ENCODE data around the gene VSX1. TPM values are rescaled to one million over a fixed set of nuclear protein-coding genes. Genes with fewer than 3 reads are reported as not detected.

Gene VSX1
- total and polyA plus RNA-seq, 4 donors, result 0.03 to 0.08 TPM; not detected in 2

DNA sequence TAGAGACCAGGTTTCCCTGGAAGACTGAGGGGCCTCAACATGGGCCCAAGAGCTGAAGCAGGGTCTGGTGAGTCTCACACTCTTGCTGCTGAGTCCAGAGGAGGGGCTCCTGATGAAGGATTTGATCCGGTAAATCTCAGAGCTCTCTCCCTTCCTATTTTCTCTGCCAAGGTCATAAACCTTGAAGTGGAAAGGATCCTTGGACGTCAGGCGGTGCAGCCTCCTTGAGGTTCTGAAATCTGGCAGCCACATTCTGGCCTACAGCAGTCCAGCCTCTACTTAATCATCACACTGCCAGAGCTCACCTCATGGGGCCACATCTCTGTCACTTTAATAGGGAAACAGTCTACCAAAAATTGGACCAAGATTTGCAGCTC lies 48.0 kb downstream of the VSX1 start:
- Histone ChIP-seq H3K36me3 (ENCODE audit: control insufficient read depth in 4 of 4, insufficient read depth in 3 of 4, low read depth in 1 of 4, low read length in 3 of 4) (no peaks in the 10 kb centered on the region), H3K9me3 (ENCODE audit: control insufficient read depth in 4 of 4, low read length in 3 of 4) (no peaks in the 10 kb centered on the region), H3K27me3 (ENCODE audit: control insufficient read depth in 4 of 4, insufficient read depth in 4 of 4, low read length in 3 of 4) (no peaks in the 10 kb centered on the region), H3K4me3 (ENCODE audit: low read depth in 1 of 3, low read length in 3 of 3) (no peak overlapping the region), H3K9ac (ENCODE audit: low read depth in 1 of 2, low read length in 2 of 2) (no peak overlapping the region), H3K27ac (ENCODE audit: low read depth in 1 of 2, low read length in 2 of 2) (no peak overlapping the region), H3K4me1 (ENCODE audit: control insufficient read depth in 4 of 4, insufficient read depth in 4 of 4, low read length in 3 of 4) (peaks cover 0 to 20% (median 8%) of the 10 kb centered on the region in 4 donors)
- no peak for DNase-seq (ENCODE audit: low spot score)
- WGBS, result 86% methylated on average over 3 of the region's 3 CpGs
- TF ChIP-seq, protein P1, sequence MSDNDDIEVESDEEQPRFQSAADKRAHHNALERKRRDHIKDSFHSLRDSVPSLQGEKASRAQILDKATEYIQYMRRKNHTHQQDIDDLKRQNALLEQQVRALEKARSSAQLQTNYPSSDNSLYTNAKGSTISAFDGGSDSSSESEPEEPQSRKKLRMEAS (IDR thresholded peaks at IDR 0.05), result no peak
- no peak for TF ChIP-seq GABPA (IDR thresholded peaks at IDR 0.05 in 1 of 2, conservative IDR thresholded peaks at IDR 0.05 in 1 of 2)
- no peak for TF ChIP-seq JUND (IDR thresholded peaks at IDR 0.05)
- TF ChIP-seq, protein P2, sequence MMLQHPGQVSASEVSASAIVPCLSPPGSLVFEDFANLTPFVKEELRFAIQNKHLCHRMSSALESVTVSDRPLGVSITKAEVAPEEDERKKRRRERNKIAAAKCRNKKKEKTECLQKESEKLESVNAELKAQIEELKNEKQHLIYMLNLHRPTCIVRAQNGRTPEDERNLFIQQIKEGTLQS (IDR thresholded peaks at IDR 0.05), result no peak
- TF ChIP-seq HNF4G (IDR thresholded peaks at IDR 0.05), result no peak
- no peak for TF ChIP-seq SP1 (IDR thresholded peaks at IDR 0.05)
- TF ChIP-seq, protein P3, sequence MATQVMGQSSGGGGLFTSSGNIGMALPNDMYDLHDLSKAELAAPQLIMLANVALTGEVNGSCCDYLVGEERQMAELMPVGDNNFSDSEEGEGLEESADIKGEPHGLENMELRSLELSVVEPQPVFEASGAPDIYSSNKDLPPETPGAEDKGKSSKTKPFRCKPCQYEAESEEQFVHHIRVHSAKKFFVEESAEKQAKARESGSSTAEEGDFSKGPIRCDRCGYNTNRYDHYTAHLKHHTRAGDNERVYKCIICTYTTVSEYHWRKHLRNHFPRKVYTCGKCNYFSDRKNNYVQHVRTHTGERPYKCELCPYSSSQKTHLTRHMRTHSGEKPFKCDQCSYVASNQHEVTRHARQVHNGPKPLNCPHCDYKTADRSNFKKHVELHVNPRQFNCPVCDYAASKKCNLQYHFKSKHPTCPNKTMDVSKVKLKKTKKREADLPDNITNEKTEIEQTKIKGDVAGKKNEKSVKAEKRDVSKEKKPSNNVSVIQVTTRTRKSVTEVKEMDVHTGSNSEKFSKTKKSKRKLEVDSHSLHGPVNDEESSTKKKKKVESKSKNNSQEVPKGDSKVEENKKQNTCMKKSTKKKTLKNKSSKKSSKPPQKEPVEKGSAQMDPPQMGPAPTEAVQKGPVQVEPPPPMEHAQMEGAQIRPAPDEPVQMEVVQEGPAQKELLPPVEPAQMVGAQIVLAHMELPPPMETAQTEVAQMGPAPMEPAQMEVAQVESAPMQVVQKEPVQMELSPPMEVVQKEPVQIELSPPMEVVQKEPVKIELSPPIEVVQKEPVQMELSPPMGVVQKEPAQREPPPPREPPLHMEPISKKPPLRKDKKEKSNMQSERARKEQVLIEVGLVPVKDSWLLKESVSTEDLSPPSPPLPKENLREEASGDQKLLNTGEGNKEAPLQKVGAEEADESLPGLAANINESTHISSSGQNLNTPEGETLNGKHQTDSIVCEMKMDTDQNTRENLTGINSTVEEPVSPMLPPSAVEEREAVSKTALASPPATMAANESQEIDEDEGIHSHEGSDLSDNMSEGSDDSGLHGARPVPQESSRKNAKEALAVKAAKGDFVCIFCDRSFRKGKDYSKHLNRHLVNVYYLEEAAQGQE (IDR thresholded peaks at IDR 0.05), result no peak
- TF ChIP-seq RAD21 (IDR thresholded peaks at IDR 0.05), result no peak
- TF ChIP-seq EGR1 (IDR thresholded peaks at IDR 0.05; ENCODE audit: low read depth in 2 of 2), result no peak
- TF ChIP-seq NR2F2 (IDR thresholded peaks at IDR 0.05), result no peak
- TF ChIP-seq YY1 (IDR thresholded peaks at IDR 0.05), result no peak
- TF ChIP-seq, protein P4, sequence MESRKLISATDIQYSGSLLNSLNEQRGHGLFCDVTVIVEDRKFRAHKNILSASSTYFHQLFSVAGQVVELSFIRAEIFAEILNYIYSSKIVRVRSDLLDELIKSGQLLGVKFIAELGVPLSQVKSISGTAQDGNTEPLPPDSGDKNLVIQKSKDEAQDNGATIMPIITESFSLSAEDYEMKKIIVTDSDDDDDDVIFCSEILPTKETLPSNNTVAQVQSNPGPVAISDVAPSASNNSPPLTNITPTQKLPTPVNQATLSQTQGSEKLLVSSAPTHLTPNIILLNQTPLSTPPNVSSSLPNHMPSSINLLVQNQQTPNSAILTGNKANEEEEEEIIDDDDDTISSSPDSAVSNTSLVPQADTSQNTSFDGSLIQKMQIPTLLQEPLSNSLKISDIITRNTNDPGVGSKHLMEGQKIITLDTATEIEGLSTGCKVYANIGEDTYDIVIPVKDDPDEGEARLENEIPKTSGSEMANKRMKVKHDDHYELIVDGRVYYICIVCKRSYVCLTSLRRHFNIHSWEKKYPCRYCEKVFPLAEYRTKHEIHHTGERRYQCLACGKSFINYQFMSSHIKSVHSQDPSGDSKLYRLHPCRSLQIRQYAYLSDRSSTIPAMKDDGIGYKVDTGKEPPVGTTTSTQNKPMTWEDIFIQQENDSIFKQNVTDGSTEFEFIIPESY (IDR thresholded peaks at IDR 0.05), result no peak
- no peak for TF ChIP-seq FOXA2 (IDR thresholded peaks at IDR 0.05)

DNA sequence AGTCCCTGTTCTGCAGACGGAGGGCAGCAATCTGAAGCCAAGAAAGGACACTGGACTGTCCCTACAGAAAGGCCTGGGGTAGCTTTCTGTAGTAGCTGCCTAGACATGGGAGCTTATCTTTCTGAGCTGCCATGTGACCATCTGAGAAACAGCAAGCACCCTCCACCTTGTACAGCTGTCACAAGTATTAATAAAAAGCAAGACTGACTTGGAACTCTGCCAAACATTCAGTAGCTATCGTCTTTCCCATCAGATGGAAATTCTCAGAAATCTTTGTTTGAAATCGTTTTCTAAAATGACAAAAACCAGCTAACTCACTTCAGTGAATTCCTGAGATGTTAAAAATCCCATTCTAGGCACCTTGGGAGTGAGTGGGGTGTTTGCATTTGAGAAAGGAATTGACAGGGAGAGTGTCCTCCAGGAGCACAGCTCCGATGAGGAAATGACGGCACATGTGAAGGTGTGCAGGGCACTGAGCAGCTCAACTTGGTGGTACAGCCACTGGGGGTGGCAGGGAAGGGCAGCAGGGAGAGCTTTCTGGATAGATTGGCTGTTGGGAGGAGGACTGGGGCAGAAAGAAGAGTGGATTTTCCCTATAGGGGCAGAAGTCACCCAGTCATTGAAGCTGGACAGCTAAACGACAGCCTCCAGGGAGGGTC lies 48.5 kb downstream of the VSX1 start:
- DNase-seq (ENCODE audit: low spot score), result no peak
- H3K4me3 ChIP-seq (ENCODE audit: low read depth in 1 of 3, low read length in 3 of 3), result no peak overlapping the region
- no peak overlapping the region for H3K9ac ChIP-seq (ENCODE audit: low read depth in 1 of 2, low read length in 2 of 2)
- 74% methylated on average over 6 of the region's 6 CpGs for WGBS
- no peaks in the 10 kb centered on the region for H3K27me3 ChIP-seq (ENCODE audit: control insufficient read depth in 4 of 4, insufficient read depth in 4 of 4, low read length in 3 of 4)
- peaks cover 0 to 15% (median 4%) of the 10 kb centered on the region in 4 donors for H3K4me1 ChIP-seq (ENCODE audit: control insufficient read depth in 4 of 4, insufficient read depth in 4 of 4, low read length in 3 of 4)
- H3K9me3 ChIP-seq (ENCODE audit: control insufficient read depth in 4 of 4, low read length in 3 of 4), result no peaks in the 10 kb centered on the region
- H3K36me3 ChIP-seq (ENCODE audit: control insufficient read depth in 4 of 4, insufficient read depth in 3 of 4, low read depth in 1 of 4, low read length in 3 of 4), result no peaks in the 10 kb centered on the region
- no peak overlapping the region for H3K27ac ChIP-seq (ENCODE audit: low read depth in 1 of 2, low read length in 2 of 2)
- TF ChIP-seq FOXA2 (IDR thresholded peaks at IDR 0.05) (no peak), YY1 (IDR thresholded peaks at IDR 0.05) (no peak), SP1 (IDR thresholded peaks at IDR 0.05) (no peak), GABPA (IDR thresholded peaks at IDR 0.05 in 1 of 2, conservative IDR thresholded peaks at IDR 0.05 in 1 of 2) (no peak), HNF4A (conservative IDR thresholded peaks at IDR 0.05) (no peak), TAF1 (conservative IDR thresholded peaks at IDR 0.05) (no peak), NR2F2 (IDR thresholded peaks at IDR 0.05) (no peak), JUND (IDR thresholded peaks at IDR 0.05) (no peak), EGR1 (IDR thresholded peaks at IDR 0.05; ENCODE audit: low read depth in 2 of 2) (no peak)
- TF ChIP-seq, protein P2 (IDR thresholded peaks at IDR 0.05), result no peak
- TF ChIP-seq, protein P3 (IDR thresholded peaks at IDR 0.05), result no peak
- TF ChIP-seq, protein P4 (IDR thresholded peaks at IDR 0.05), result no peak
- TF ChIP-seq, protein P5, sequence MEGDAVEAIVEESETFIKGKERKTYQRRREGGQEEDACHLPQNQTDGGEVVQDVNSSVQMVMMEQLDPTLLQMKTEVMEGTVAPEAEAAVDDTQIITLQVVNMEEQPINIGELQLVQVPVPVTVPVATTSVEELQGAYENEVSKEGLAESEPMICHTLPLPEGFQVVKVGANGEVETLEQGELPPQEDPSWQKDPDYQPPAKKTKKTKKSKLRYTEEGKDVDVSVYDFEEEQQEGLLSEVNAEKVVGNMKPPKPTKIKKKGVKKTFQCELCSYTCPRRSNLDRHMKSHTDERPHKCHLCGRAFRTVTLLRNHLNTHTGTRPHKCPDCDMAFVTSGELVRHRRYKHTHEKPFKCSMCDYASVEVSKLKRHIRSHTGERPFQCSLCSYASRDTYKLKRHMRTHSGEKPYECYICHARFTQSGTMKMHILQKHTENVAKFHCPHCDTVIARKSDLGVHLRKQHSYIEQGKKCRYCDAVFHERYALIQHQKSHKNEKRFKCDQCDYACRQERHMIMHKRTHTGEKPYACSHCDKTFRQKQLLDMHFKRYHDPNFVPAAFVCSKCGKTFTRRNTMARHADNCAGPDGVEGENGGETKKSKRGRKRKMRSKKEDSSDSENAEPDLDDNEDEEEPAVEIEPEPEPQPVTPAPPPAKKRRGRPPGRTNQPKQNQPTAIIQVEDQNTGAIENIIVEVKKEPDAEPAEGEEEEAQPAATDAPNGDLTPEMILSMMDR (IDR thresholded peaks at IDR 0.05; ENCODE audit: low read depth, low read length, missing input control), result no peak
